Measurements from ENCODE around the gene COL20A1. TPM values are rescaled to one million over a fixed set of nuclear protein-coding genes. Genes with fewer than 3 reads are reported as not detected.

Gene COL20A1
- total RNA-seq, 5 donors from 2014 or later (not counting 1 experiment from before 2014, with no cell fraction given) = 0.16 to 0.35 (median 0.23) TPM; not detected in 2

DNA sequence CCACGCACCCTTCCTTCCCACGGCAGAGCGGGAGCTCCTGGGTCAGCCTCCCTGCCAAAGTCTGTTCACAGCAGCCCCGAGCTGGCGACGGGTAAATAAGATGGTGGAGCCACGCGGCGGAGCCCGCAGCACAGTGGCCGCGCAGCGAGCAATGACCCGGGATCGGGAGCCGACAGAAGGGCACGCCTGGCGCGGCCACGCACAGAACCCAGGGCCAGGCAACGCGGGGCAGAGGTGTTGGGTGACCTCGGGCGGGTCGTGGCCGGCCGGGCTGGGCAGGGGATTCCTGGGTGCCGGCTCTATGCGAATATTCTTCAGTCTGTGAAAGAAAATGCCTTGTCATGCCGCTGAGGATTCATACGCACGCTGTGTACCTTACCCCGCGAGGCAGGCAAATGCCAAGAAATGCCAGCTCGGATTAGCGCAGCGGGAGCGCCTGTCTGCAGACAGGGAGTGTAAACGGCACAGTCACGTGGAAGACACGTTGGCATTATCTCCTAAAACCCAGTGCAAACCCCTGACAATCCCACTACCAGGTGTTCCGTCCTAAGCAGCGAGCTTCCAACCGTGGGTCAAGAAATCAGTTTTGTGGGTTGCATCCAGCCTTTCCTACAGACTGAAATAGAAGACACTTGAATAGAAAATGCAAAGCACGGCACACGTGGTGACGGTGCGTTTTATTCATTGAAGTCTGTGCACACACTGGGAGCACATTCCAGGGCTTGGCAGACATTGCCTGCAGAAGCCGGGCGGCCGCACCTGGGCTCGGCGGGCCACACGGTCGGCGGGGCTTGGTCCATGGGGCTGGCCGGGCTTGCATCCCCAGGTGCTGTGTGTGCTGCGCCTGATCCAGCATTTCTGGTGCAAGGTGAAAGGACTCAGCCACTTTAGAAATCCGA, 49.8 kb downstream of the COL20A1 start:
- H3K9me3 Mint-ChIP-seq = no peaks in the 10 kb centered on the region
- Histone ChIP-seq H3K36me3 (ENCODE audit: control insufficient read depth in 2 of 2, extremely low read depth in 1 of 2, insufficient read depth in 1 of 2, low read length in 1 of 2) (no peaks in the 10 kb centered on the region), H3K4me3 (ENCODE audit: control insufficient read depth in 1 of 2, extremely low read depth in 1 of 2, low read length in 1 of 2) (no peak overlapping the region), H3K27me3 (replicated peaks in 1 of 2; ENCODE audit: control insufficient read depth in 2 of 2, extremely low read depth in 1 of 2, insufficient read depth in 2 of 2, low read length in 1 of 2) (peaks cover 0 to 35% of the 10 kb centered on the region in 2 experiments), H3K9me3 (no peaks in the 10 kb centered on the region), H3K4me1 (ENCODE audit: control insufficient read depth in 1 of 2, extremely low read depth in 1 of 2, insufficient read depth in 2 of 2, low read length in 2 of 2) (no peaks in the 10 kb centered on the region), H3K27ac (ENCODE audit: low read length) (no peak overlapping the region)
- H3K27ac Mint-ChIP-seq = no peak overlapping the region
- WGBS (ENCODE audit: insufficient coverage) = 91% methylated on average over 57 of the region's 59 CpGs
- H3K36me3 Mint-ChIP-seq = no peaks in the 10 kb centered on the region
- DNase-seq (no peak), ATAC-seq (replicated peaks in 1 of 4) (no peak)
- no peaks in the 10 kb centered on the region for H3K4me1 Mint-ChIP-seq
- no peak overlapping the region for H3K4me3 Mint-ChIP-seq
- ChIA-PET CTCF (no interaction called here), POLR2A (no interaction called here)
- peaks cover 21 to 29% of the 10 kb centered on the region in 2 donors for H3K27me3 Mint-ChIP-seq

DNA sequence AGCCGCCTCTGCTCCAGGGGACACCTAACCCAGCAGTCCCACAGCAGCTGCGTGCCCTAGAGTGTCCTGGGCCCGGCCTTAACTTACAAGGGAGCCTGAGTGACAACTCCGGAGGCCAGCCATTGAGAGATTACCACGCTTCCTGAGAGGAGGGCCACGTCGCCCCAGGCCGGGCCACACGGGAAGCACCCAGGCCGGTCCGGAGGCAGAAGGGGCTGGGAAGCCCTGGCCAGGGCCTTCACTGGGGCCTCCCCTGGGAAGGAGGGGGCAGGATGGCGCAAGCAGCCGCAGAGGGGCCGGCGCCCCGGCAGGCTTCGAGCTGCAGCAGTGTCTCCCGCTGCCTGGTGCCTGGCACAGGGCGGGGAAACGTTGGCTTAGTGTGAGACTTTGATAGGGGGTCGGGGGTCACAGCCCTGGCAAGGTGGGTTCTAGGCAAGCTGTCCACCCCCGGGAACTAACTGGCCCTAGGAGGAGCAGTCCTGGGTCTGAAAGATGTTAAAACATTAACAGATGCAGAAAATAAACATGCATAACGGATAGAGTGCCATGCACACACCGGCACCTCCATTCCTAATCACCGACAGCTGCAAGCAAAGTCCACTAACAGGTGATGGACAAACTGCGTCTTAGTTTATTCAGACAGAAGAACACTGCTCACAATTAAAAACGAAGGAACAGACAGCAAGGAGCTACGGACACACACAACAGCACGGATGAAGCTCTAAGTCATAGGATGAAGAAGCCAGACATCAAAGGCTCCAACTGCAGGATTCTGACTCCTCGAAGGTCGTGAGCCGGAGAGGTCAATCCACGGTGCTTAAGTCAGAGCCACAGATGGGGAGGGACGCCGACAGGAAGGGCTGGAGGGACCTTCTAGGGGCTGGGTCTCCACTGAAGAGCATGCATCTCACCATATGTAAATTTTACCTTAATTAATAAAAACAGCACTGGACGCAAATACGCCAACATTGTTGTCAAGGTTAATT, 50.8 kb downstream of the COL20A1 start:
- no peak overlapping the region for H3K27ac ChIP-seq (ENCODE audit: low read length)
- H3K9me3 Mint-ChIP-seq = no peaks in the 10 kb centered on the region
- ATAC-seq (replicated peaks in 1 of 4) (no peak), DNase-seq (no peak)
- no peaks in the 10 kb centered on the region for H3K36me3 ChIP-seq (ENCODE audit: control insufficient read depth in 2 of 2, extremely low read depth in 1 of 2, insufficient read depth in 1 of 2, low read length in 1 of 2)
- H3K27me3 ChIP-seq (replicated peaks in 1 of 2; ENCODE audit: control insufficient read depth in 2 of 2, extremely low read depth in 1 of 2, insufficient read depth in 2 of 2, low read length in 1 of 2) = peaks cover 0 to 34% of the 10 kb centered on the region in 2 experiments
- ChIA-PET CTCF (no interaction called here), POLR2A (no interaction called here)
- H3K27me3 Mint-ChIP-seq = peaks cover 21 to 22% of the 10 kb centered on the region in 2 donors
- no peaks in the 10 kb centered on the region for H3K9me3 ChIP-seq
- H3K4me1 ChIP-seq (ENCODE audit: control insufficient read depth in 1 of 2, extremely low read depth in 1 of 2, insufficient read depth in 2 of 2, low read length in 2 of 2) = no peaks in the 10 kb centered on the region
- H3K4me3 ChIP-seq (ENCODE audit: control insufficient read depth in 1 of 2, extremely low read depth in 1 of 2, low read length in 1 of 2) = no peak overlapping the region
- H3K4me3 Mint-ChIP-seq = no peak overlapping the region
- no peak overlapping the region for H3K27ac Mint-ChIP-seq
- H3K36me3 Mint-ChIP-seq = no peaks in the 10 kb centered on the region
- H3K4me1 Mint-ChIP-seq = no peaks in the 10 kb centered on the region
- 66% methylated on average over 24 of the region's 37 CpGs for WGBS (ENCODE audit: insufficient coverage)

- Mint-ChIP-seq H3K4me1 (no peaks in the 10 kb centered on the region), H3K27me3 (peaks cover 18 to 21% of the 10 kb centered on the region in 2 donors), H3K36me3 (no peaks in the 10 kb centered on the region), H3K9me3 (no peaks in the 10 kb centered on the region), H3K4me3 (no peak overlapping the region), H3K27ac (no peak overlapping the region)
- 73% methylated on average over 8 of the region's 21 CpGs for WGBS (ENCODE audit: insufficient coverage)
- Histone ChIP-seq H3K27ac (ENCODE audit: low read length) (no peak overlapping the region), H3K36me3 (ENCODE audit: control insufficient read depth in 2 of 2, extremely low read depth in 1 of 2, insufficient read depth in 1 of 2, low read length in 1 of 2) (no peaks in the 10 kb centered on the region), H3K9me3 (no peaks in the 10 kb centered on the region), H3K27me3 (replicated peaks in 1 of 2; ENCODE audit: control insufficient read depth in 2 of 2, extremely low read depth in 1 of 2, insufficient read depth in 2 of 2, low read length in 1 of 2) (peaks cover 0 to 32% of the 10 kb centered on the region in 2 experiments), H3K4me1 (ENCODE audit: control insufficient read depth in 1 of 2, extremely low read depth in 1 of 2, insufficient read depth in 2 of 2, low read length in 2 of 2) (no peaks in the 10 kb centered on the region), H3K4me3 (ENCODE audit: control insufficient read depth in 1 of 2, extremely low read depth in 1 of 2, low read length in 1 of 2) (no peak overlapping the region)
- ATAC-seq (replicated peaks in 1 of 4) (no peak), DNase-seq (no peak)
- POLR2A ChIA-PET = no interaction called here
- CTCF ChIA-PET = no interaction called here
Measured at GRCh38 chr20:63344616-63345327, 51.8 kb downstream of the COL20A1 start.

GRCh38 chr20:63345328-63346100, 52.5 kb downstream of the COL20A1 start:
- Mint-ChIP-seq H3K4me1 (no peaks in the 10 kb centered on the region), H3K27me3 (peaks cover 13 to 21% of the 10 kb centered on the region in 2 donors), H3K9me3 (peaks cover 0 to 4% (median 3%) of the 10 kb centered on the region in 3 donors), H3K36me3 (no peaks in the 10 kb centered on the region), H3K4me3 (no peak overlapping the region), H3K27ac (no peak overlapping the region)
- DNase-seq (no peak), ATAC-seq (replicated peaks in 1 of 4) (no peak)
- WGBS (ENCODE audit: insufficient coverage) = 73% methylated on average over 26 of the region's 27 CpGs
- Histone ChIP-seq H3K36me3 (ENCODE audit: control insufficient read depth in 2 of 2, extremely low read depth in 1 of 2, insufficient read depth in 1 of 2, low read length in 1 of 2) (no peaks in the 10 kb centered on the region), H3K9me3 (no peaks in the 10 kb centered on the region), H3K4me1 (ENCODE audit: control insufficient read depth in 1 of 2, extremely low read depth in 1 of 2, insufficient read depth in 2 of 2, low read length in 2 of 2) (no peaks in the 10 kb centered on the region), H3K27me3 (replicated peaks in 1 of 2; ENCODE audit: control insufficient read depth in 2 of 2, extremely low read depth in 1 of 2, insufficient read depth in 2 of 2, low read length in 1 of 2) (peaks cover 0 to 32% of the 10 kb centered on the region in 2 experiments), H3K27ac (ENCODE audit: low read length) (no peak overlapping the region), H3K4me3 (ENCODE audit: control insufficient read depth in 1 of 2, extremely low read depth in 1 of 2, low read length in 1 of 2) (no peak overlapping the region)
- POLR2A ChIA-PET = no interaction called here
- CTCF ChIA-PET = no interaction called here

DNA sequence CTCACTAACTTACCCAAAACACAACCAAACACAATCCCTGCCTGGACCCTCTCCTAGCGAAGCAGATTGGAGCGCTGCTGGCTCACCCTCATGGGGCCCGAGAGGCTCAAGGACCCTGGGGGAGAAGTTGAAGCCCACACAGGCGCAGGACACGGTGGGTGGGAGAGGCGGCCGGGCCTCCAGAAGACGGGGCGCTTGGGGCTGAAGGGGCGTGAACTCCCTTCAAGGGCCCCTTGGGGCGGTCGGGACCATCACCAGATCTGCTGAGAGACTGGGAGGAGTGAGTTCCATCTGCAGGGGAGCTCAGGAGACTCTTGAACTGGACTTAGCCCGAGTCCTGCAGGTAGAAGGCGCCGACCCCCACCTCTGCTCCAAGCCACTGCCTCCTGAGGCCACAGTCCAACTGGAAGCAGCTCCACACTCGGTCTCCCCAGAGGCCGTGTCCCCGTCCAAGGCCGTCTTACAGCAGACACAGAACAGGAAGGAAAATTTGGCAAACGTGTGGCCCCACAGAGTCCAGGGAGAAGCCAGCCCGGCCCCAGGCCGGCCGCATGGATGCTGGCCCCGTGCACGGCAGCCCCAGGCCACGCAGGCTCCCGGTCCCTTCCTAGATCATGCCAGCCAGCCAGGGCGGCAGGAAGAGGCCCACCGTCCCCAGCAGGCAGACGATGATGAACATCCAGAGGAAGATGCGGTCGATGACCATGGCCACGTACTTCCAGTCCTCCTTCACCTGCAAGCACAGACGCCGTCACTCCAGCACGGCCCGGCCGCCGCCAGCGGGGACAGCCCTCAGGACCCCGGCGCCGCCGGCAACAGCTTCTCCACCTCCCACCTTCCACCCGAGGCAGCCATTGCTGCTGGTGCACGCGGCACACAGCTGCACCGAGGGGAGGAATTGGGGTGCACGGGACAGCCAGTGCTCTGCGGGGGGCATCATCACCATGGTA, 53.4 kb downstream of the COL20A1 start:
- Mint-ChIP-seq H3K27ac (no peak overlapping the region), H3K27me3 (peaks cover 7 to 17% of the 10 kb centered on the region in 2 donors)

More for the DNA sequence above, 53.4 kb downstream of the COL20A1 start:
- no peak for ATAC-seq (replicated peaks in 1 of 4)
- no peaks in the 10 kb centered on the region for H3K36me3 ChIP-seq (ENCODE audit: control insufficient read depth in 2 of 2, extremely low read depth in 1 of 2, insufficient read depth in 1 of 2, low read length in 1 of 2)
- no peaks in the 10 kb centered on the region for H3K9me3 ChIP-seq
- no peaks in the 10 kb centered on the region for H3K4me1 Mint-ChIP-seq
- ChIA-PET POLR2A (no interaction called here), CTCF (no interaction called here)
- H3K4me3 Mint-ChIP-seq = no peak overlapping the region
- 68% methylated on average over 40 of the region's 50 CpGs for WGBS (ENCODE audit: insufficient coverage)
- peaks cover 0 to 4% (median 3%) of the 10 kb centered on the region in 3 donors for H3K9me3 Mint-ChIP-seq
- H3K36me3 Mint-ChIP-seq = no peaks in the 10 kb centered on the region
- DNase-seq = no peak
- H3K27ac ChIP-seq (ENCODE audit: low read length) = no peak overlapping the region
- H3K27me3 ChIP-seq (replicated peaks in 1 of 2; ENCODE audit: control insufficient read depth in 2 of 2, extremely low read depth in 1 of 2, insufficient read depth in 2 of 2, low read length in 1 of 2) = peaks cover 0 to 32% of the 10 kb centered on the region in 2 experiments
- no peaks in the 10 kb centered on the region for H3K4me1 ChIP-seq (ENCODE audit: control insufficient read depth in 1 of 2, extremely low read depth in 1 of 2, insufficient read depth in 2 of 2, low read length in 2 of 2)
- no peak overlapping the region for H3K4me3 ChIP-seq (ENCODE audit: control insufficient read depth in 1 of 2, extremely low read depth in 1 of 2, low read length in 1 of 2)
